Measurements from ENCODE around the gene ABI3BP. TPM values are rescaled to one million over a fixed set of nuclear protein-coding genes. Genes with fewer than 3 reads are reported as not detected.

ABI3BP gene
- total RNA-seq, 6 experiments from 2014 or later: 1.5 to 4.9 (median 3.0) TPM

DNA sequence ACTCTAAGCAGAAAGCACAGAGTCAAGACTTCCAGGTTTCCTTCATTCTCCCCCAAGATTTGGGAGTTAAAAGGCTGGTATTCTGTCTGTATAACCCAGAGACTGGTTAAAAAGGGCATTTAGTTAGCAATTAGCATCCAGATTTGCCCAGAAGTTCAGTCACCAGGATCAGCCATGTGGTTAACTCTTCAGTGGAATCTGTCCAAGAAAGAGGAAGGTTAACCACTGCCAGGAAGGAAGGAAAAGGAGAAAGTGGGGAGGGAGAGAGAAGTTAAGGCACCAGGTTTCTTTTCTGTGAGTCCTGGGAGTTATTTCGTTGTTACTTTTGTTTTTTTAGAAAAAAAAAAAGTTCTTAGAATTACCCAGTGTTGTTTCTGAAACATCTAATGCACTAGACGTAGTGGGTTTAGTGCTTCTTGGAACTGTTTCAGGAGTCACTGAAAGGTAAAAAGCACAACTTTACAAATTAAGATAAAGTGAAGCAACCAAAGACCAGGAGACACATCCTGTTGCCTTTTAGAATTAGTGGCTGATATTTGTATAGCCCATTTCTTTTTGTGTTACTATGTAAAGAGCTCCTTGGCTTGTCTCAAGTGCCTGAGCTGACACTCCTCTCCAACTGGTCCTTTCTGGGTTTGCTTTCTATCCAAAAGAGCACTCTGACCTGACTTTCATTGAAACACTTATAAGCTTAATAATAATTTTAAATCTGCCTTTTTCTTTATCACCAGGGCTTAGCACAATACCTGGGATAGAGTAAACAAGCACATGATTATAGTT is 128.6 kb downstream of the ABI3BP start:
- TF ChIP-seq, protein P1, sequence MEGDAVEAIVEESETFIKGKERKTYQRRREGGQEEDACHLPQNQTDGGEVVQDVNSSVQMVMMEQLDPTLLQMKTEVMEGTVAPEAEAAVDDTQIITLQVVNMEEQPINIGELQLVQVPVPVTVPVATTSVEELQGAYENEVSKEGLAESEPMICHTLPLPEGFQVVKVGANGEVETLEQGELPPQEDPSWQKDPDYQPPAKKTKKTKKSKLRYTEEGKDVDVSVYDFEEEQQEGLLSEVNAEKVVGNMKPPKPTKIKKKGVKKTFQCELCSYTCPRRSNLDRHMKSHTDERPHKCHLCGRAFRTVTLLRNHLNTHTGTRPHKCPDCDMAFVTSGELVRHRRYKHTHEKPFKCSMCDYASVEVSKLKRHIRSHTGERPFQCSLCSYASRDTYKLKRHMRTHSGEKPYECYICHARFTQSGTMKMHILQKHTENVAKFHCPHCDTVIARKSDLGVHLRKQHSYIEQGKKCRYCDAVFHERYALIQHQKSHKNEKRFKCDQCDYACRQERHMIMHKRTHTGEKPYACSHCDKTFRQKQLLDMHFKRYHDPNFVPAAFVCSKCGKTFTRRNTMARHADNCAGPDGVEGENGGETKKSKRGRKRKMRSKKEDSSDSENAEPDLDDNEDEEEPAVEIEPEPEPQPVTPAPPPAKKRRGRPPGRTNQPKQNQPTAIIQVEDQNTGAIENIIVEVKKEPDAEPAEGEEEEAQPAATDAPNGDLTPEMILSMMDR (IDR thresholded peaks at IDR 0.05): no peak
- no peak for TF ChIP-seq POLR2A (IDR thresholded peaks at IDR 0.05)
- no peak for ATAC-seq
- Histone ChIP-seq H3K9me3 (no peaks in the 10 kb centered on the region), H3K27ac (no peak overlapping the region), H3K4me3 (no peak overlapping the region), H3K36me3 (no peaks in the 10 kb centered on the region), H3K27me3 (no peaks in the 10 kb centered on the region), H3K4me1 (no peaks in the 10 kb centered on the region)
- DNase-seq: no peak
- intact Hi-C loops (cut with DNase I): no loop called here
- WGBS (ENCODE audit: insufficient coverage, low coverage, low lambda C conversion rate, missing lambda C conversion rate): 21% methylated on average over 2 of the region's 2 CpGs

DNA sequence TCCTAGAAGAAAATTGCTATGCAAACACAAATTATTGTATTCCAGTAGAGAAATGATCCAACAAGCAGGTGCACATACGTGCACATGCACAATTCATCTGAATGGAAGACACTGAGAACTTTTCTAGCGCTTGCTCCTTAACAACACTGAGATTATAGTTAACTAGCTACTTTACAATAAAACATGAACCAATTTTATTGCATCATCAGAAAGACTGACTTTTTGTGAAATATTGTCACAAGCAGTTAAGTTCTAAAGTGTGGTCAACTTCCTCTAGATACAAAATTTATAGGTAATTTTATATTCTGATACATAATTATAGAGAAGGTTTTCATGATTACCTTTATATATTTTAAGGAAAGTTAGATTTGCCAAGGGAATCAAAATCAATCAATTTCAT is 135.4 kb downstream of the ABI3BP start:
- TF ChIP-seq, protein P1 (IDR thresholded peaks at IDR 0.05): no peak
- TF ChIP-seq POLR2A (IDR thresholded peaks at IDR 0.05): no peak
- Histone ChIP-seq H3K4me1 (no peaks in the 10 kb centered on the region), H3K27ac (no peak overlapping the region), H3K9me3 (no peaks in the 10 kb centered on the region), H3K36me3 (no peaks in the 10 kb centered on the region), H3K4me3 (no peak overlapping the region), H3K27me3 (no peaks in the 10 kb centered on the region)
- 75% methylated on average over 2 of the region's 2 CpGs for WGBS (ENCODE audit: insufficient coverage, low coverage, low lambda C conversion rate, missing lambda C conversion rate)
- no peak for DNase-seq
- ATAC-seq: no peak
- intact Hi-C loops (cut with DNase I): no loop called here

DNA sequence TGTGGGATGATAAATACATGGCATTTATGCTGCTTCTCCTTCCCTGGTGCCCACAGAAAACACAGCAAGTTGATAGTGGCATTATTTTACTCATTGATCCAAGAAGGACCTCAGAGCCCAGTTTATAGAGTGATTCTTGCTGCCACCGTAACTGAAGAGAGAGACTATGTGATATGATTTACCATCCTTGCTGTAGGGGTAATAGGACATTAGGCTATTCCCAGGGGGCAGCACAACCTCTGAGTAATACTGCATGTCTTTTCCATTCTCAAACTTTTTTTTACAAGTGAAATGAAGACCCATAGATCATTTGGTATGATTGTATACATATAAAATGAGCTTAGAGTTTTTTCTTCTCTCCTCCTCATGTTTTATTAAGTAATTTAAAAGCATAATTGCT is 136.4 kb downstream of the ABI3BP start:
- Histone ChIP-seq H3K27me3 (no peaks in the 10 kb centered on the region), H3K4me1 (no peaks in the 10 kb centered on the region), H3K36me3 (no peaks in the 10 kb centered on the region), H3K27ac (no peak overlapping the region), H3K4me3 (no peak overlapping the region), H3K9me3 (no peaks in the 10 kb centered on the region)
- intact Hi-C loops (cut with DNase I): no loop called here
- no peak for TF ChIP-seq POLR2A (IDR thresholded peaks at IDR 0.05)
- TF ChIP-seq, protein P1 (IDR thresholded peaks at IDR 0.05): no peak
- ATAC-seq (no peak), DNase-seq (no peak)
- no CpG with 5 or more reads among the region's 1 CpG for WGBS (ENCODE audit: insufficient coverage, low coverage, low lambda C conversion rate, missing lambda C conversion rate)

DNA sequence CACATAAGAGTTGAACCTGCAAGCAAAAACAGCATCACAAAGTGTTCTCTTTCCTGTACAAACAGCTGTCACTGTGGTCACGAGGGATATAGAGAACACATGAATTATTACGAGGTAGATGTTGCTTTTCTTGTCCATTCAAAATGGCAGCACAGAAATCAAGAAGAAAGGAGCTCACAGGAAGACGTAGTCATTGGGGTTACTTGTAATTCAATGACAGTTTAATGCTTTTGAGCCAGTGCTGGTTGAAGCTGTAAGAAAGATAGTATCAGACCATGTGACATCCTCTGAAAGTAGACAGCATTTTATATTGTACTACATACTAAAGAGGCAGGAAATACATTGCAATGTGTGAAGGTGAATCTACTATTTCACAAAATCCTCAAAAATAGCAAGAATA is 140.4 kb downstream of the ABI3BP start:
- no peaks in the 10 kb centered on the region for H3K9me3 ChIP-seq
- no peaks in the 10 kb centered on the region for H3K36me3 ChIP-seq
- intact Hi-C loops (cut with DNase I): no loop called here
- no peak for ATAC-seq
- TF ChIP-seq, protein P1 (IDR thresholded peaks at IDR 0.05): no peak
- TF ChIP-seq POLR2A (IDR thresholded peaks at IDR 0.05): no peak
- DNase-seq: no peak
- no peaks in the 10 kb centered on the region for H3K27me3 ChIP-seq
- WGBS (ENCODE audit: insufficient coverage, low coverage, low lambda C conversion rate, missing lambda C conversion rate): 35% methylated on average over 3 of the region's 3 CpGs
- H3K4me3 ChIP-seq: no peak overlapping the region
- no peak overlapping the region for H3K27ac ChIP-seq
- no peaks in the 10 kb centered on the region for H3K4me1 ChIP-seq
